GM23338 (cell line): ENCODE results near the gene ABAT. TPM values are rescaled to one million over a fixed set of nuclear protein-coding genes. Genes with fewer than 3 reads are reported as not detected.

Experiments
- ATAC-seq: fragments of 200-7000 bp; cut with Tn5 transposase; 3 replicates; pipeline ENCODE4 v1.9.1; 2020
- DNase-seq: peaks from one replicate; pipeline ENCODE4 v3.0.0-alpha.2; 2015; ENCODE audit warnings: low spot score
- H2AFZ ChIP-seq: fragments of 200-600 bp; sonication (generic); 2 replicates; pipeline ENCODE4 v1.8.0; 2016; ENCODE audit warnings: antibody characterized with exemption, mild to moderate bottlenecking, moderate library complexity
- H3F3A ChIP-seq: fragments of 200-600 bp; sonication (generic); replicated peaks from 2 replicates; pipeline ENCODE4 v1.8.0; 2017; ENCODE audit warnings: antibody characterized with exemption, mixed run types, low read depth
- H3K27ac ChIP-seq: fragments of 200-600 bp; sonication (generic); 2 replicates; pipeline ENCODE4 v1.6.1; 2016; ENCODE audit warnings: low read depth
- H3K27me3 ChIP-seq: fragments of 200-600 bp; sonication (generic); 2 replicates; pipeline ENCODE4 v1.8.0; 2016; ENCODE audit warnings: mild to moderate bottlenecking, mixed run types, moderate library complexity; ENCODE audit not compliant: insufficient read depth
- H3K36me3 ChIP-seq: fragments of 200-600 bp; sonication (generic); 2 replicates; pipeline ENCODE4 v1.8.0; 2016; ENCODE audit warnings: mild to moderate bottlenecking; ENCODE audit not compliant: insufficient read depth
- H3K4me1 ChIP-seq: fragments of 200-600 bp; sonication (generic); 2 replicates; pipeline ENCODE4 v1.8.0; 2016; ENCODE audit warnings: mild to moderate bottlenecking, moderate library complexity; ENCODE audit not compliant: insufficient read depth
- H3K4me2 ChIP-seq: fragments of 200-600 bp; sonication (generic); 2 replicates; pipeline ENCODE4 v1.7.1; 2017; ENCODE audit warnings: mixed run types
- H3K4me3 ChIP-seq: fragments of 200-600 bp; sonication (generic); 2 replicates; pipeline ENCODE4 v1.6.1; 2016; ENCODE audit warnings: mixed run types
- H3K79me2 ChIP-seq: fragments of 200-600 bp; sonication (generic); replicated peaks from 2 replicates; pipeline ENCODE4 v1.8.0; 2017; ENCODE audit warnings: mild to moderate bottlenecking; ENCODE audit not compliant: insufficient read depth
- H3K9me2 ChIP-seq: fragments of 200-600 bp; sonication (generic); 2 replicates; pipeline ENCODE4 v1.8.0; 2017; ENCODE audit not compliant: insufficient read depth
- H4K20me1 ChIP-seq: fragments of 200-600 bp; sonication (generic); replicated peaks from 2 replicates; pipeline ENCODE4 v1.8.0; 2017; ENCODE audit warnings: mild to moderate bottlenecking; ENCODE audit not compliant: insufficient read depth
- H3K27ac Mint-ChIP-seq: 2 replicates; pipeline ENCODE4 v1.8.0; 2020; ENCODE audit warnings: inconsistent platforms, mild to moderate bottlenecking, moderate library complexity, mixed read lengths
- H3K27me3 Mint-ChIP-seq: 3 replicates; pipeline ENCODE4 v1.8.0; 2022; ENCODE audit warnings: low read depth, mild to moderate bottlenecking, moderate library complexity, mixed read lengths, inconsistent platforms; ENCODE audit not compliant: insufficient read depth, poor library complexity
- H3K36me3 Mint-ChIP-seq: 3 replicates; pipeline ENCODE4 v1.8.0; 2021; ENCODE audit warnings: low read depth, mild to moderate bottlenecking, inconsistent platforms, moderate library complexity, mixed read lengths
- H3K4me1 Mint-ChIP-seq: 3 replicates; pipeline ENCODE4 v1.8.0; 2020; ENCODE audit warnings: mild to moderate bottlenecking, inconsistent platforms, mixed read lengths
- H3K4me3 Mint-ChIP-seq: 3 replicates; pipeline ENCODE4 v1.8.0; 2021; ENCODE audit warnings: moderate library complexity, mild to moderate bottlenecking, inconsistent platforms, mixed read lengths
- H3K9me3 Mint-ChIP-seq: 3 replicates; pipeline ENCODE4 v1.8.0; 2020; ENCODE audit warnings: moderate library complexity, mild to moderate bottlenecking, inconsistent platforms, mixed read lengths
- CREB1 ChIP-seq: fragments of 250-450 bp; sonication (Bioruptor Pico); IDR thresholded peaks from 2 replicates; pipeline ENCODE4 v1.5.0; 2020; ENCODE audit warnings: low read depth, mild to moderate bottlenecking, moderate library complexity
- ETS1 ChIP-seq: IDR thresholded peaks from 2 replicates; pipeline ENCODE4 v1.6.1; 2016; ENCODE audit warnings: antibody characterized with exemption
- EZH2phosphoT487 ChIP-seq: fragments of 200-600 bp; sonication (generic); IDR thresholded peaks from one replicate; pipeline ENCODE4 v1.8.1; 2018; ENCODE audit warnings: antibody characterized with exemption; ENCODE audit not compliant: unreplicated experiment
- JUNB ChIP-seq: IDR thresholded peaks from one replicate; pipeline ENCODE4 v1.6.1; 2016; ENCODE audit warnings: antibody characterized with exemption; ENCODE audit not compliant: unreplicated experiment
- POLR2AphosphoS5 ChIP-seq: IDR thresholded peaks from 2 replicates; pipeline ENCODE4 v1.6.1; 2016; ENCODE audit warnings: antibody characterized with exemption, low read depth
- REST ChIP-seq: IDR thresholded peaks from one replicate; pipeline ENCODE4 v1.6.1; 2018; ENCODE audit warnings: antibody characterized with exemption; ENCODE audit not compliant: unreplicated experiment
- STAT1 ChIP-seq: IDR thresholded peaks from one replicate; pipeline ENCODE4 v1.6.1; 2016; ENCODE audit warnings: antibody characterized with exemption; ENCODE audit not compliant: unreplicated experiment
- ZNF114 ChIP-seq: fragments of 250-450 bp; sonication (Bioruptor Pico); IDR thresholded peaks from 2 replicates; pipeline ENCODE4 v1.5.0; 2020; ENCODE audit warnings: mild to moderate bottlenecking, moderate library complexity
- ZNF331 ChIP-seq: fragments of 250-450 bp; sonication (Bioruptor Pico); IDR thresholded peaks from 2 replicates; pipeline ENCODE4 v1.5.0; 2020; ENCODE audit warnings: low read depth, mild to moderate bottlenecking, moderate library complexity
- ZNF462 ChIP-seq: fragments of 250-450 bp; sonication (Bioruptor Pico); IDR thresholded peaks from 2 replicates; pipeline ENCODE4 v1.5.0; 2020; ENCODE audit warnings: mild to moderate bottlenecking, moderate library complexity
- polyA plus RNA-seq: library from polyadenylated mRNA; unstranded; fragments of >200 nt; fragmentation: Nextera tagmentation; extraction: Ambion mirVana; gene quantifications from 2 replicates; pipeline ENCODE4 v1.2.1, GENCODE V29; 2016
- total RNA-seq: library from RNA; depleted of rRNA; stranded (reverse); fragments of >200 nt; shearing (Covaris generic); gene quantifications from 2 replicates; pipeline ENCODE4 v1.2.3, GENCODE V29; 2014

ABAT gene
- total and polyA plus RNA-seq, 2 experiments from 2014 or later: 4.4 to 8.8 TPM

GRCh38 chr16:8716052-8716451, 41.6 kb downstream of the ABAT start:
- H3K27me3 Mint-ChIP-seq: no peaks in the 10 kb centered on the region
- H3K79me2 ChIP-seq: no peaks in the 10 kb centered on the region
- H3K4me3 Mint-ChIP-seq: no peak overlapping the region
- H3K4me3 ChIP-seq: no peak overlapping the region
- no peaks in the 10 kb centered on the region for H3K9me2 ChIP-seq
- peaks cover 3% of the 10 kb centered on the region; the same call in 1 of the 2 replicates for H4K20me1 ChIP-seq
- DNase-seq: no peak
- H3K27ac Mint-ChIP-seq: no peak overlapping the region
- H3K4me1 Mint-ChIP-seq: peaks cover 28% of the 10 kb centered on the region
- ATAC-seq: no peak
- no peaks in the 10 kb centered on the region for H3K36me3 Mint-ChIP-seq
- no peaks in the 10 kb centered on the region for H3K27me3 ChIP-seq
- H3F3A ChIP-seq: peaks cover 5% of the 10 kb centered on the region; the same call in 1 of the 2 replicates
- H3K36me3 ChIP-seq: no peaks in the 10 kb centered on the region
- H3K9me3 Mint-ChIP-seq: no peaks in the 10 kb centered on the region; the same call in 2 of the 3 replicates
- peaks cover 26% of the 10 kb centered on the region; the same call in 1 of the 2 replicates for H3K4me1 ChIP-seq
- no peak overlapping the region for H3K4me2 ChIP-seq
- TF ChIP-seq POLR2AphosphoS5 (no peak), STAT1 (no peak), ETS1 (no peak), EZH2phosphoT487 (no peak), REST (no peak), JUNB (no peak), ZNF462 (CRISPR knock-in tag) (no peak), ZNF114 (CRISPR knock-in tag) (no peak), ZNF331 (no peak), CREB1 (CRISPR knock-in tag) (no peak)
- H3K27ac ChIP-seq: no peak overlapping the region
- no peak overlapping the region for H2AFZ ChIP-seq
